Muscle layer of colon (tissue), 2 donors: ENCODE results near the gene ERCC5.

ENCODE experiments used
- H3K27ac ChIP-seq: one replicate; pipeline ENCODE4 v1.7.0; 2013; ENCODE audit warnings: low read depth, mild to moderate bottlenecking, low read length, moderate library complexity
- H3K27me3 ChIP-seq, 2 donors: one replicate each; pipeline ENCODE4 v1.7.0; 2013; ENCODE audit warnings: low read length in 2 of 2, mild to moderate bottlenecking in 2 of 2; ENCODE audit not compliant: insufficient read depth in 2 of 2, control insufficient read depth in 1 of 2
- H3K36me3 ChIP-seq: one replicate; pipeline ENCODE4 v1.7.0; 2013; ENCODE audit warnings: mild to moderate bottlenecking, low read length; ENCODE audit not compliant: insufficient read depth
- H3K4me1 ChIP-seq: one replicate; pipeline ENCODE4 v1.7.0; 2013; ENCODE audit warnings: mild to moderate bottlenecking, low read length; ENCODE audit not compliant: insufficient read depth
- H3K4me3 ChIP-seq, 2 donors: one replicate each; pipeline ENCODE4 v1.7.0; 2013; ENCODE audit warnings: low read length in 2 of 2, low read depth in 1 of 2, mild to moderate bottlenecking in 1 of 2, moderate library complexity in 1 of 2
- H3K9ac ChIP-seq: one replicate; pipeline ENCODE4 v1.7.0; 2013; ENCODE audit warnings: low read length
- H3K9me3 ChIP-seq: one replicate; pipeline ENCODE4 v1.7.0; 2013; ENCODE audit warnings: mild to moderate bottlenecking, low read length
- donor health status: abdominal sarcoma.
- donor health status: Adenocarcinoma of cecum.

Gene ERCC5

GRCh38 chr13:102870677-102871415 lies 25.0 kb downstream of the ERCC5 start:
- peaks cover 52% of the 10 kb centered on the region for H3K36me3 ChIP-seq
- no peaks in the 10 kb centered on the region for H3K4me1 ChIP-seq
- H3K9ac ChIP-seq, result no peak overlapping the region
- H3K27me3 ChIP-seq, result no peaks in the 10 kb centered on the region
- no peaks in the 10 kb centered on the region for H3K9me3 ChIP-seq
- no peak overlapping the region for H3K4me3 ChIP-seq
- H3K27ac ChIP-seq, result no peak overlapping the region

- Histone ChIP-seq H3K9me3 (no peaks in the 10 kb centered on the region), H3K9ac (no peak overlapping the region), H3K4me3 (no peak overlapping the region), H3K27ac (no peak overlapping the region), H3K27me3 (no peaks in the 10 kb centered on the region), H3K36me3 (peaks cover 49% of the 10 kb centered on the region), H3K4me1 (no peaks in the 10 kb centered on the region)
These were observed 26.3 kb downstream of the ERCC5 start for GRCh38 chr13:102872131-102872530.

GRCh38 chr13:102872531-102872930 lies 26.7 kb downstream of the ERCC5 start:
- no peaks in the 10 kb centered on the region for H3K27me3 ChIP-seq
- no peak overlapping the region for H3K27ac ChIP-seq
- H3K36me3 ChIP-seq, result peaks cover 45% of the 10 kb centered on the region
- no peak overlapping the region for H3K9ac ChIP-seq
- H3K4me1 ChIP-seq, result no peaks in the 10 kb centered on the region
- H3K9me3 ChIP-seq, result no peaks in the 10 kb centered on the region
- no peak overlapping the region for H3K4me3 ChIP-seq

GRCh38 chr13:102873653-102874052 lies 27.8 kb downstream of the ERCC5 start:
- H3K36me3 ChIP-seq, result peaks cover 37% of the 10 kb centered on the region
- H3K4me1 ChIP-seq, result no peaks in the 10 kb centered on the region
- H3K27me3 ChIP-seq, result no peaks in the 10 kb centered on the region
- no peak overlapping the region for H3K4me3 ChIP-seq
- H3K27ac ChIP-seq, result no peak overlapping the region
- no peaks in the 10 kb centered on the region for H3K9me3 ChIP-seq
- H3K9ac ChIP-seq, result no peak overlapping the region

- H3K4me3 ChIP-seq, result no peak overlapping the region
- H3K27me3 ChIP-seq, result no peaks in the 10 kb centered on the region
- H3K36me3 ChIP-seq, result peaks cover 26% of the 10 kb centered on the region
- H3K9ac ChIP-seq, result no peak overlapping the region
- no peak overlapping the region for H3K27ac ChIP-seq
- H3K4me1 ChIP-seq, result no peaks in the 10 kb centered on the region
- no peaks in the 10 kb centered on the region for H3K9me3 ChIP-seq
These were observed 29.4 kb downstream of the ERCC5 start for GRCh38 chr13:102875256-102875655.

- Histone ChIP-seq H3K4me3 (no peak overlapping the region), H3K27me3 (no peaks in the 10 kb centered on the region), H3K27ac (no peak overlapping the region), H3K9me3 (no peaks in the 10 kb centered on the region), H3K4me1 (no peaks in the 10 kb centered on the region), H3K9ac (no peak overlapping the region), H3K36me3 (peaks cover 26% of the 10 kb centered on the region)
These were observed 31.5 kb downstream of the ERCC5 start for GRCh38 chr13:102877303-102877702.

GRCh38 chr13:102878481-102878880 lies 32.6 kb downstream of the ERCC5 start:
- H3K27ac ChIP-seq, result no peak overlapping the region
- no peaks in the 10 kb centered on the region for H3K9me3 ChIP-seq
- H3K9ac ChIP-seq, result no peak overlapping the region
- H3K4me1 ChIP-seq, result no peaks in the 10 kb centered on the region
- H3K36me3 ChIP-seq, result peaks cover 22% of the 10 kb centered on the region
- H3K4me3 ChIP-seq, result no peak overlapping the region
- H3K27me3 ChIP-seq, result no peaks in the 10 kb centered on the region

GRCh38 chr13:102879793-102880499 lies 34.1 kb downstream of the ERCC5 start:
- Histone ChIP-seq H3K4me1 (no peaks in the 10 kb centered on the region), H3K27me3 (no peaks in the 10 kb centered on the region), H3K36me3 (peaks cover 18% of the 10 kb centered on the region), H3K9ac (no peak overlapping the region), H3K9me3 (no peaks in the 10 kb centered on the region), H3K27ac (no peak overlapping the region), H3K4me3 (no peak overlapping the region)

GRCh38 chr13:102881819-102882686 lies 36.2 kb downstream of the ERCC5 start:
- Histone ChIP-seq H3K9ac (no peak overlapping the region), H3K27me3 (no peaks in the 10 kb centered on the region), H3K4me1 (no peaks in the 10 kb centered on the region), H3K9me3 (no peaks in the 10 kb centered on the region), H3K27ac (no peak overlapping the region), H3K36me3 (no peaks in the 10 kb centered on the region), H3K4me3 (no peak overlapping the region)

- Histone ChIP-seq H3K4me1 (no peaks in the 10 kb centered on the region), H3K9ac (no peak overlapping the region), H3K27me3 (no peaks in the 10 kb centered on the region), H3K9me3 (no peaks in the 10 kb centered on the region), H3K36me3 (no peaks in the 10 kb centered on the region), H3K4me3 (no peak overlapping the region), H3K27ac (no peak overlapping the region)
These were observed 46.7 kb downstream of the ERCC5 start for GRCh38 chr13:102892503-102892902.

- no peaks in the 10 kb centered on the region for H3K9me3 ChIP-seq
- H3K4me3 ChIP-seq, result no peak overlapping the region
- no peaks in the 10 kb centered on the region for H3K27me3 ChIP-seq
- H3K9ac ChIP-seq, result no peak overlapping the region
- H3K36me3 ChIP-seq, result no peaks in the 10 kb centered on the region
- H3K27ac ChIP-seq, result no peak overlapping the region
- no peaks in the 10 kb centered on the region for H3K4me1 ChIP-seq
These were observed 51.7 kb downstream of the ERCC5 start for GRCh38 chr13:102897371-102898138.
